Activated CD4-positive, alpha-beta T cell treated with anti-CD3 and anti-CD28 coated beads, Interleukin-2, amount 50 U/mL, for 4 hours (primary cell): ENCODE data around the gene FRS2.

ENCODE experiments used
- DNase-seq, 2 experiments: peaks; one replicate each; pipeline ENCODE4 v3.0.0-alpha.2; 2020

FRS2 gene

GRCh38 chr12:69508091-69508490, 37.9 kb downstream of the FRS2 start:
- no peak for DNase-seq

- no peak for DNase-seq
These were observed 38.4 kb downstream of the FRS2 start for GRCh38 chr12:69508621-69509020.

- no peak for DNase-seq
These were observed 39.1 kb downstream of the FRS2 start for GRCh38 chr12:69509308-69509736.

GRCh38 chr12:69509904-69510827, 40.0 kb downstream of the FRS2 start:
- DNase-seq = no peak

- DNase-seq = no peak
These were observed 40.8 kb downstream of the FRS2 start for GRCh38 chr12:69511016-69511415.

- no peak for DNase-seq
These were observed 41.5 kb downstream of the FRS2 start for GRCh38 chr12:69511469-69512267.

GRCh38 chr12:69512820-69513219, 42.6 kb downstream of the FRS2 start:
- no peak for DNase-seq

- no peak for DNase-seq
These were observed 43.1 kb downstream of the FRS2 start for GRCh38 chr12:69513297-69513696.

GRCh38 chr12:69514111-69514510, 43.9 kb downstream of the FRS2 start:
- no peak for DNase-seq

GRCh38 chr12:69514845-69515244, 44.7 kb downstream of the FRS2 start:
- DNase-seq = no peak

- DNase-seq = no peak
These were observed 45.3 kb downstream of the FRS2 start for GRCh38 chr12:69515394-69515930.

- DNase-seq = no peak
These were observed 46.8 kb downstream of the FRS2 start for GRCh38 chr12:69516950-69517349.

- DNase-seq = no peak
These were observed 47.2 kb downstream of the FRS2 start for GRCh38 chr12:69517406-69517805.

GRCh38 chr12:69519871-69520270, 49.7 kb downstream of the FRS2 start:
- no peak for DNase-seq

- DNase-seq = no peak
These were observed 53.5 kb downstream of the FRS2 start for GRCh38 chr12:69523433-69524330.

- DNase-seq = no peak
These were observed 54.1 kb downstream of the FRS2 start for GRCh38 chr12:69524331-69524630.

- no peak for DNase-seq
These were observed 54.7 kb downstream of the FRS2 start for GRCh38 chr12:69524755-69525469.

GRCh38 chr12:69527506-69528272, 57.5 kb downstream of the FRS2 start:
- no peak for DNase-seq

- DNase-seq = no peak
These were observed 58.8 kb downstream of the FRS2 start for GRCh38 chr12:69529021-69529420.

GRCh38 chr12:69533844-69534243, 63.7 kb downstream of the FRS2 start:
- DNase-seq = no peak

GRCh38 chr12:69534389-69534822, 64.2 kb downstream of the FRS2 start:
- DNase-seq = no peak
